GM10266 (cell line): Measurements from ENCODE around the gene SIGLEC9.

ENCODE experiments used
- DNase-seq: peaks from one replicate; pipeline ENCODE4 v3.0.0; 2012; ENCODE audit errors: extremely low spot score
- CTCF ChIP-seq: IDR thresholded peaks from 2 replicates; pipeline ENCODE4 v1.5.1; 2012; ENCODE audit warnings: mild to moderate bottlenecking, low read depth; ENCODE audit not compliant: control insufficient read depth, insufficient read depth; ENCODE audit errors: missing control alignments

The SIGLEC9 gene

GRCh38 chr19:51103926-51104341 is 20.8 kb upstream of the SIGLEC9 start:
- no peak for DNase-seq
- no peak for TF ChIP-seq CTCF

- TF ChIP-seq CTCF = no peak
- peak; percentile 47 for DNase-seq
Measured at GRCh38 chr19:51107406-51108065, 17.2 kb upstream of the SIGLEC9 start.

- no peak for TF ChIP-seq CTCF
- DNase-seq = peak; percentile 98
Measured at GRCh38 chr19:51108066-51108804, 16.5 kb upstream of the SIGLEC9 start, which contains the start of gene CTU1. Gene CTU1, minus strand, starts transcription at chr19:51108409. Its CDS starts 3,840 bp downstream, at chr19:51104569.

GRCh38 chr19:51108805-51109146 is 15.9 kb upstream of the SIGLEC9 start:
- no peak for DNase-seq
- TF ChIP-seq CTCF = no peak

GRCh38 chr19:51110666-51110971 is 14.1 kb upstream of the SIGLEC9 start:
- TF ChIP-seq CTCF = no peak
- DNase-seq = no peak

GRCh38 chr19:51111606-51112005 is 13.1 kb upstream of the SIGLEC9 start:
- no peak for TF ChIP-seq CTCF

GRCh38 chr19:51114087-51114729 is 10.5 kb upstream of the SIGLEC9 start:
- no peak for TF ChIP-seq CTCF
- DNase-seq = no peak

More at GRCh38 chr19:51111606-51112005, 13.1 kb upstream of the SIGLEC9 start:
- no peak for DNase-seq
